Mesothelial cell of epicardium (in vitro differentiated cells): ENCODE measurements around the gene PROB1. TPM values are rescaled to one million over a fixed set of nuclear protein-coding genes. Genes with fewer than 3 reads are reported as not detected.

ENCODE experiments used
- DNase-seq, 2 experiments: peaks; one replicate each; pipeline ENCODE4 v3.0.0; 2021; ENCODE audit warnings: low spot score in 2 of 2; ENCODE audit not compliant: unreplicated experiment in 2 of 2
- H3K27ac Mint-ChIP-seq: 2 replicates; pipeline ENCODE4 v1.8.0; 2021; ENCODE audit warnings: mixed read lengths
- H3K27me3 Mint-ChIP-seq: 2 replicates; pipeline ENCODE4 v1.8.0; 2021; ENCODE audit warnings: low read depth, mixed read lengths
- H3K36me3 Mint-ChIP-seq: 2 replicates; pipeline ENCODE4 v1.8.0; 2021; ENCODE audit warnings: mixed read lengths
- H3K4me1 Mint-ChIP-seq: 2 replicates; pipeline ENCODE4 v1.8.0; 2021; ENCODE audit warnings: mixed read lengths
- H3K4me3 Mint-ChIP-seq: 2 replicates; pipeline ENCODE4 v1.8.0; 2021; ENCODE audit warnings: mild to moderate bottlenecking, moderate library complexity, mixed read lengths
- H3K9me3 Mint-ChIP-seq: 2 replicates; pipeline ENCODE4 v1.8.0; 2021; ENCODE audit warnings: mixed read lengths
- CTCF ChIP-seq: fragments of 200-600 bp; sonication (generic); IDR thresholded peaks from one replicate; pipeline ENCODE4 v1.5.0; 2021; ENCODE audit warnings: antibody characterized with exemption; ENCODE audit not compliant: unreplicated experiment
- total RNA-seq: library from RNA; stranded (reverse); gene quantifications from 3 replicates; pipeline ENCODE4 v1.2.1, GENCODE V29; 2021

PROB1 gene
- total RNA-seq, 1 donor from 2014 or later, result 1.6 TPM

GRCh38 chr5:139406963-139407362 is 12.1 kb upstream of the PROB1 start:
- H3K27ac Mint-ChIP-seq, result no peak overlapping the region
- no peak for TF ChIP-seq CTCF
- no peak for DNase-seq
- H3K36me3 Mint-ChIP-seq, result peaks cover 1% of the 10 kb centered on the region
- no peaks in the 10 kb centered on the region for H3K9me3 Mint-ChIP-seq
- peaks cover 14% of the 10 kb centered on the region for H3K4me1 Mint-ChIP-seq
- H3K4me3 Mint-ChIP-seq, result no peak overlapping the region
- no peaks in the 10 kb centered on the region for H3K27me3 Mint-ChIP-seq

- no peaks in the 10 kb centered on the region for H3K9me3 Mint-ChIP-seq
- TF ChIP-seq CTCF, result no peak
- H3K4me3 Mint-ChIP-seq, result peak overlapping the region; percentile 90
- H3K27ac Mint-ChIP-seq, result peak overlapping the region; percentile 99
- no peaks in the 10 kb centered on the region for H3K27me3 Mint-ChIP-seq
- H3K36me3 Mint-ChIP-seq, result peaks cover 1% of the 10 kb centered on the region
- no peak for DNase-seq
- H3K4me1 Mint-ChIP-seq, result peaks cover 14% of the 10 kb centered on the region
Measured at GRCh38 chr5:139404484-139404840, 9.6 kb upstream of the PROB1 start.

- Mint-ChIP-seq H3K27ac (peak within 1 kb of the TSS; percentile 99), H3K4me1 (peaks cover 14% of the 10 kb centered on the region), H3K27me3 (no peaks in the 10 kb centered on the region), H3K9me3 (no peaks in the 10 kb centered on the region), H3K36me3 (peaks cover 4% of the 10 kb centered on the region), H3K4me3 (peak within 1 kb of the TSS; percentile 90)
- TF ChIP-seq CTCF, result no peak
- peak; percentile 96 to 97 for DNase-seq
Measured at GRCh38 chr5:139403787-139404483, 9.0 kb upstream of the PROB1 start, which contains the start of gene SPATA24. SPATA24 (minus strand) TSS chr5:139404089; CDS start chr5:139404060, 29 bp downstream.

GRCh38 chr5:139403418-139403786 is 8.5 kb upstream of the PROB1 start:
- Mint-ChIP-seq H3K4me1 (peaks cover 14% of the 10 kb centered on the region), H3K4me3 (peak overlapping the region; percentile 90), H3K27ac (peak overlapping the region; percentile 99), H3K9me3 (no peaks in the 10 kb centered on the region), H3K27me3 (no peaks in the 10 kb centered on the region), H3K36me3 (peaks cover 4% of the 10 kb centered on the region)
- DNase-seq, result no peak
- no peak for TF ChIP-seq CTCF

- Mint-ChIP-seq H3K4me1 (peaks cover 14% of the 10 kb centered on the region), H3K4me3 (peak overlapping the region; percentile 90), H3K36me3 (peaks cover 4% of the 10 kb centered on the region), H3K27ac (peak overlapping the region; percentile 99), H3K27me3 (no peaks in the 10 kb centered on the region), H3K9me3 (no peaks in the 10 kb centered on the region)
- no peak for TF ChIP-seq CTCF
- DNase-seq, result no peak
Measured at GRCh38 chr5:139402561-139403158, 7.8 kb upstream of the PROB1 start.
